ENCODE results near the gene PEAK1. TPM values are rescaled to one million over a fixed set of nuclear protein-coding genes. Genes with fewer than 3 reads are reported as not detected.

The PEAK1 gene
- total RNA-seq, 1 experiment from 2014 or later = 18.4 TPM

DNA sequence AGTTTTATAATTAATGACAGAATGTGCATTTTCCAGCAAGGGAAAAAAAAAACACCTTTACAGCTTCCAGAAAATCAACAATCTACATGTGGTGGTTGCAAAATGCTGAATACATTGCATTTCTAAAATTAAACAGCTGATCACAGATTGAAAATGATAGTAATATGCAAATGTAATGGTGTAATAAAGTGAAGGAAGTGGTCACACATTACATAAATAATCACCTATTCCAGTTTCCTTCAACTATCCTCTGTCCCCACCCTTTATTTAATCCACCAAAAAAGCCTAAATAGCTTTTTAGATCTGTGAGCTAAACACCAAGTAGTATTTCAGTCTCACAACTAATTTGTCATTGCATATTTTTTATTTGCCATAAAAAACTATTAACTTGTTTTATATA is 110.5 kb downstream of the PEAK1 start:
- intact Hi-C loops (cut with micrococcal nuclease; ENCODE audit: unreplicated experiment) = no loop called here
- no peak overlapping the region for H3K4me3 ChIP-seq (ENCODE audit: low read depth, low read length)
- Mint-ChIP-seq H3K4me1 (ENCODE audit: low read depth, unreplicated experiment) (peaks cover 20% of the 10 kb centered on the region), H3K9me3 (ENCODE audit: unreplicated experiment) (no peaks in the 10 kb centered on the region), H3K27me3 (ENCODE audit: insufficient read depth, unreplicated experiment) (no peaks in the 10 kb centered on the region), H3K36me3 (ENCODE audit: insufficient read depth, unreplicated experiment) (no peaks in the 10 kb centered on the region), H3K27ac (ENCODE audit: unreplicated experiment) (no peak overlapping the region), H3K4me3 (ENCODE audit: unreplicated experiment) (no peak overlapping the region)
- H3K9me3 ChIP-seq = no peaks in the 10 kb centered on the region
- no peaks in the 10 kb centered on the region for H3K36me3 ChIP-seq (ENCODE audit: control insufficient read depth, insufficient read depth, low read length)
- BruUV-seq (replicated peaks) = no TSS peak
- TF ChIP-seq, protein P1, sequence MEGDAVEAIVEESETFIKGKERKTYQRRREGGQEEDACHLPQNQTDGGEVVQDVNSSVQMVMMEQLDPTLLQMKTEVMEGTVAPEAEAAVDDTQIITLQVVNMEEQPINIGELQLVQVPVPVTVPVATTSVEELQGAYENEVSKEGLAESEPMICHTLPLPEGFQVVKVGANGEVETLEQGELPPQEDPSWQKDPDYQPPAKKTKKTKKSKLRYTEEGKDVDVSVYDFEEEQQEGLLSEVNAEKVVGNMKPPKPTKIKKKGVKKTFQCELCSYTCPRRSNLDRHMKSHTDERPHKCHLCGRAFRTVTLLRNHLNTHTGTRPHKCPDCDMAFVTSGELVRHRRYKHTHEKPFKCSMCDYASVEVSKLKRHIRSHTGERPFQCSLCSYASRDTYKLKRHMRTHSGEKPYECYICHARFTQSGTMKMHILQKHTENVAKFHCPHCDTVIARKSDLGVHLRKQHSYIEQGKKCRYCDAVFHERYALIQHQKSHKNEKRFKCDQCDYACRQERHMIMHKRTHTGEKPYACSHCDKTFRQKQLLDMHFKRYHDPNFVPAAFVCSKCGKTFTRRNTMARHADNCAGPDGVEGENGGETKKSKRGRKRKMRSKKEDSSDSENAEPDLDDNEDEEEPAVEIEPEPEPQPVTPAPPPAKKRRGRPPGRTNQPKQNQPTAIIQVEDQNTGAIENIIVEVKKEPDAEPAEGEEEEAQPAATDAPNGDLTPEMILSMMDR (IDR thresholded peaks at IDR 0.05; ENCODE audit: insufficient read depth in 1 of 2, low read depth in 1 of 2, low read length in 1 of 2, severe bottlenecking in 1 of 2, unreplicated experiment in 1 of 2) = no peak
- ChIA-PET POLR2A (no interaction called here), CTCF (no interaction called here)
- H3K4me1 ChIP-seq = peaks cover 10% of the 10 kb centered on the region
- DNase-seq = no peak
- H3K27me3 ChIP-seq (replicated peaks; ENCODE audit: control insufficient read depth, insufficient read depth, low read length) = no peaks in the 10 kb centered on the region

DNA sequence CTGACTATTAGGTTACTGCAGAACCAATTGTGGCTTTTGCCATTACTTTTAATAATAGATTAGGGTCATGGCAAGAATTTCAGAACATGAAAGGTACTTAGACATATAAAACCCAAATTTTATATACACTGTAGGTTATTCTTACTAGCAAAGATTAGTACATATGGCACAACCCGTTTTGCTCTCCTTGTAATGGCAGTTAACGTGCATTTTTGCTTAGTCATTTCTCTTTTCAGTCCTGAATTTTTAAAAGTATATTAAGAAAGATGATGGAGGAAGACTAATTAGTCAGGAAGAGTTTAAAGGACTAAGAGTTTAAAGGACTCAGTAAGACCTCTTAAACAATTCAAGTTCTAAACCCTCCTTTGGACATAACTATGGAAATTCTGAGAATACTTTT is 114.0 kb downstream of the PEAK1 start:
- Histone ChIP-seq H3K9me3 (no peaks in the 10 kb centered on the region), H3K4me1 (peaks cover 4% of the 10 kb centered on the region), H3K36me3 (ENCODE audit: control insufficient read depth, insufficient read depth, low read length) (no peaks in the 10 kb centered on the region), H3K27me3 (replicated peaks; ENCODE audit: control insufficient read depth, insufficient read depth, low read length) (no peaks in the 10 kb centered on the region), H3K4me3 (ENCODE audit: low read depth, low read length) (no peak overlapping the region)
- intact Hi-C loops (cut with micrococcal nuclease; ENCODE audit: unreplicated experiment) = no loop called here
- peaks cover 8% of the 10 kb centered on the region for H3K4me1 Mint-ChIP-seq (ENCODE audit: low read depth, unreplicated experiment)
- CTCF ChIA-PET = no interaction called here
- H3K27ac Mint-ChIP-seq (ENCODE audit: unreplicated experiment) = no peak overlapping the region
- POLR2A ChIA-PET = no interaction called here
- H3K36me3 Mint-ChIP-seq (ENCODE audit: insufficient read depth, unreplicated experiment) = no peaks in the 10 kb centered on the region
- no peaks in the 10 kb centered on the region for H3K27me3 Mint-ChIP-seq (ENCODE audit: insufficient read depth, unreplicated experiment)
- TF ChIP-seq, protein P1 (IDR thresholded peaks at IDR 0.05; ENCODE audit: insufficient read depth in 1 of 2, low read depth in 1 of 2, low read length in 1 of 2, severe bottlenecking in 1 of 2, unreplicated experiment in 1 of 2) = no peak
- no peak overlapping the region for H3K4me3 Mint-ChIP-seq (ENCODE audit: unreplicated experiment)
- no peak for DNase-seq
- no TSS peak for BruUV-seq (replicated peaks)
- no peaks in the 10 kb centered on the region for H3K9me3 Mint-ChIP-seq (ENCODE audit: unreplicated experiment)

GRCh38 chr15:77296773-77297337 is 123.0 kb downstream of the PEAK1 start:
- no peaks in the 10 kb centered on the region for H3K9me3 Mint-ChIP-seq (ENCODE audit: unreplicated experiment)
- no peaks in the 10 kb centered on the region for H3K9me3 ChIP-seq
- TF ChIP-seq, protein P1 (IDR thresholded peaks at IDR 0.05; ENCODE audit: insufficient read depth in 1 of 2, low read depth in 1 of 2, low read length in 1 of 2, severe bottlenecking in 1 of 2, unreplicated experiment in 1 of 2) = no peak
- no peak overlapping the region for H3K27ac Mint-ChIP-seq (ENCODE audit: unreplicated experiment)
- POLR2A ChIA-PET = no interaction called here
- H3K27me3 Mint-ChIP-seq (ENCODE audit: insufficient read depth, unreplicated experiment) = no peaks in the 10 kb centered on the region
- no TSS peak for BruUV-seq (replicated peaks)
- peaks cover 8% of the 10 kb centered on the region for H3K4me1 Mint-ChIP-seq (ENCODE audit: low read depth, unreplicated experiment)
- no peak overlapping the region for H3K4me3 ChIP-seq (ENCODE audit: low read depth, low read length)
- H3K4me3 Mint-ChIP-seq (ENCODE audit: unreplicated experiment) = no peak overlapping the region
- no peaks in the 10 kb centered on the region for H3K27me3 ChIP-seq (replicated peaks; ENCODE audit: control insufficient read depth, insufficient read depth, low read length)
- no peak for DNase-seq
- CTCF ChIA-PET = no interaction called here
- H3K36me3 Mint-ChIP-seq (ENCODE audit: insufficient read depth, unreplicated experiment) = no peaks in the 10 kb centered on the region
- H3K4me1 ChIP-seq = peaks cover 17% of the 10 kb centered on the region
- intact Hi-C loops (cut with micrococcal nuclease; ENCODE audit: unreplicated experiment) = no loop called here
- H3K36me3 ChIP-seq (ENCODE audit: control insufficient read depth, insufficient read depth, low read length) = no peaks in the 10 kb centered on the region
